Neural cell (in vitro differentiated cells): ENCODE results near the gene EMP3.

Experiments used
- CTCF ChIP-seq: fragments of 450-650 bp; IDR thresholded peaks from 2 replicates; pipeline ENCODE4 v1.5.1; 2014; ENCODE audit warnings: antibody characterized with exemption, mild to moderate bottlenecking, moderate library complexity; ENCODE audit not compliant: poor library complexity, severe bottlenecking
- EP300 ChIP-seq: fragments of 450-650 bp; conservative IDR thresholded peaks from 2 replicates; pipeline ENCODE4 v1.6.1; 2014; ENCODE audit warnings: antibody characterized with exemption, mild to moderate bottlenecking, moderate library complexity; ENCODE audit not compliant: poor library complexity, severe bottlenecking
- EZH2 ChIP-seq: fragments of 200-600, 300-800 bp; shearing (Covaris generic), sonication (generic); IDR thresholded peaks from 2 replicates; pipeline ENCODE4 v1.6.1; 2014; ENCODE audit warnings: antibody characterized with exemption, low read length, borderline replicate concordance, mild to moderate bottlenecking; ENCODE audit not compliant: insufficient read depth, poor library complexity, severe bottlenecking
- MXI1 ChIP-seq: fragments of 450-650 bp; conservative IDR thresholded peaks from 2 replicates; pipeline ENCODE4 v1.6.1; 2014; ENCODE audit warnings: antibody characterized with exemption, mild to moderate bottlenecking; ENCODE audit not compliant: poor library complexity, severe bottlenecking
- POLR2AphosphoS5 ChIP-seq: IDR thresholded peaks from 2 replicates; pipeline ENCODE4 v1.6.1; 2012
- RAD21 ChIP-seq: fragments of 450-650 bp; conservative IDR thresholded peaks from 2 replicates; pipeline ENCODE4 v1.6.1; 2014; ENCODE audit warnings: antibody characterized with exemption, mild to moderate bottlenecking, moderate library complexity
- REST ChIP-seq: IDR thresholded peaks from 2 replicates; pipeline ENCODE4 v1.6.1; 2012; ENCODE audit warnings: borderline replicate concordance
- SMC3 ChIP-seq: fragments of 450-650 bp; conservative IDR thresholded peaks from 2 replicates; pipeline ENCODE4 v1.6.1; 2014; ENCODE audit warnings: antibody characterized with exemption, mild to moderate bottlenecking, moderate library complexity; ENCODE audit not compliant: poor library complexity
- TAF1 ChIP-seq: IDR thresholded peaks from 2 replicates; pipeline ENCODE4 v1.6.1; 2012; ENCODE audit warnings: low read depth

GRCh38 chr19:48303367-48303766 is 22.0 kb upstream of the EMP3 start:
- TF ChIP-seq EP300 (no peak), CTCF (no peak), EZH2 (no peak), MXI1 (no peak), REST (no peak), TAF1 (no peak), POLR2AphosphoS5 (no peak), SMC3 (no peak), RAD21 (no peak)
